Erythroblast (primary cell): ENCODE data around the gene G6PC1.

Experiments used
- GATA1 ChIP-seq: IDR thresholded peaks from 2 replicates; pipeline ENCODE4 v1.6.1; 2011; ENCODE audit warnings: low read depth, mild to moderate bottlenecking, control low read depth, low read length, moderate library complexity
- POLR2A ChIP-seq: IDR thresholded peaks from 2 replicates; pipeline ENCODE4 v1.6.1; 2011; ENCODE audit warnings: mild to moderate bottlenecking, low read length

DNA sequence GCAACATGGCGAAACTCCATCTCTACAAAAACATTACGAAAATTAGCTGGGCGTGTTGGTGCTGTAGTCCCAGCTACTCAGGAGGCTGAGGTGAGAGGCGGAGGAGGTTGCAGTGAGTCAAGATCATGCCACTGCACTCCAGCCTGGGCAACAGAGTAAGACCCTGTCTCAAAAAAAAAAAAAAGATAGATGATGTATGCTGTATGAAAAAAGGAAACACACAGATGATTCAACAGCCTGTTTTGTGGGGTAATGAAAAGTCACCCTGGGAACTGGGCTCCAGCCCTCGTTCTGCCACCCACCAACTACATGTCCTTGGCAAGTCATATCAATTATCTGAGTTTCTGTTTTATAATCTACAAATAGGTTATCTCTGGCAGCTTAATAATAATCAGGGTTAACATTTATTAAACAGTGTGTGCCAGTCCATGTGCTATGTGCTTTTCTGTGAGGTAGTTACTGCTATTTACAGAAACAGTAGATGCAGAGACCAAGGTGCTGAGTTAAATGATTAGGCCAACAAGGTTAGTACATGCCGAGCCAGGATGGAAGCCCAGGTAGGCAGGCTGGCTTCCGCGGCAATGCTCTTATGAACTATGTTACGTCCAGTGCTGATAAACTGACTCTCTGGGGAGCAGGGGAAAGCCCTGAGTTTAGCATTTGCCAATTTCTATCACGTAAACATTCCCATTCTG lies 1.1 kb downstream of the G6PC1 start:
- TF ChIP-seq POLR2A = no peak
- no peak for TF ChIP-seq GATA1
